Activated CD4-positive, alpha-beta T cell treated with anti-CD3 and anti-CD28 coated beads, Interleukin-2, amount 50 U/mL, for 4 hours (primary cell): ENCODE measurements around the gene CITED2.
"Not testable (repeated sequence)": the region's sequence is repeated elsewhere in the genome, so short reads cannot be mapped to it uniquely, and the experiment has no call there.

Experiments used
- DNase-seq, 2 experiments: peaks; one replicate each; pipeline ENCODE4 v3.0.0-alpha.2; 2020

Gene CITED2

GRCh38 chr6:139364302-139364981 lies 10.0 kb downstream of the CITED2 start:
- DNase-seq, result no peak

- not testable (repeated sequence) for DNase-seq
Measured at GRCh38 chr6:139363797-139364196, 10.7 kb downstream of the CITED2 start.

GRCh38 chr6:139363123-139363522 lies 11.3 kb downstream of the CITED2 start:
- DNase-seq, result not testable (repeated sequence)

- DNase-seq, result no peak
Measured at GRCh38 chr6:139361211-139361610, 13.2 kb downstream of the CITED2 start.

- no peak for DNase-seq
Measured at GRCh38 chr6:139356924-139357323, 17.5 kb downstream of the CITED2 start.

GRCh38 chr6:139355777-139356445 lies 18.5 kb downstream of the CITED2 start:
- DNase-seq, result no peak

- DNase-seq, result no peak
Measured at GRCh38 chr6:139355172-139355571, 19.3 kb downstream of the CITED2 start.

- DNase-seq, result no peak
Measured at GRCh38 chr6:139354189-139354588, 20.3 kb downstream of the CITED2 start.

GRCh38 chr6:139349464-139350020 lies 24.9 kb downstream of the CITED2 start:
- DNase-seq, result no peak

- no peak for DNase-seq
Measured at GRCh38 chr6:139346392-139346791, 28.1 kb downstream of the CITED2 start.

GRCh38 chr6:139344186-139344963 lies 30.1 kb downstream of the CITED2 start:
- no peak for DNase-seq

GRCh38 chr6:139343052-139343750 lies 31.2 kb downstream of the CITED2 start:
- no peak for DNase-seq

GRCh38 chr6:139341060-139341459 lies 33.4 kb downstream of the CITED2 start:
- DNase-seq, result no peak

GRCh38 chr6:139338795-139339194 lies 35.7 kb downstream of the CITED2 start:
- no peak for DNase-seq

- DNase-seq, result no peak
Measured at GRCh38 chr6:139337830-139338229, 36.6 kb downstream of the CITED2 start.

- DNase-seq, result no peak
Measured at GRCh38 chr6:139337001-139337400, 37.4 kb downstream of the CITED2 start.

- DNase-seq, result no peak
Measured at GRCh38 chr6:139336488-139336887, 38.0 kb downstream of the CITED2 start.

GRCh38 chr6:139335447-139336210 lies 38.8 kb downstream of the CITED2 start:
- DNase-seq, result no peak

GRCh38 chr6:139334806-139335446 lies 39.5 kb downstream of the CITED2 start:
- no peak for DNase-seq

GRCh38 chr6:139330826-139331500 lies 43.5 kb downstream of the CITED2 start:
- no peak for DNase-seq

- DNase-seq, result no peak
Measured at GRCh38 chr6:139330306-139330705, 44.1 kb downstream of the CITED2 start.
